ENCODE results near the gene CPPED1. TPM values are rescaled to one million over a fixed set of nuclear protein-coding genes. Genes with fewer than 3 reads are reported as not detected.

Gene CPPED1
- total and polyA plus RNA-seq, 2 donors from 2014 or later: 29.7 to 41.1 TPM

GRCh38 chr16:12791340-12791739 lies 12.3 kb downstream of the CPPED1 start:
- DNase-seq (no peak), FAIRE-seq (no peak)
- no peak for TF ChIP-seq CTCF (IDR thresholded peaks at IDR 0.05; ENCODE audit: borderline replicate concordance, extremely low read depth, insufficient read depth)
- Histone ChIP-seq H3K27me3 (ENCODE audit: control insufficient read depth, insufficient read depth, low read length) (no peaks in the 10 kb centered on the region), H3K36me3 (ENCODE audit: control insufficient read depth in 2 of 3, insufficient read depth in 3 of 3, low read length in 3 of 3) (no peaks in the 10 kb centered on the region), H3K9me3 (ENCODE audit: control insufficient read depth in 2 of 3, insufficient read depth in 1 of 3, low read length in 3 of 3) (peaks cover 0 to 5% (median 0%) of the 10 kb centered on the region in 3 donors), H3K9ac (ENCODE audit: low read length in 3 of 3) (no peak overlapping the region), H3K4me3 (ENCODE audit: low read length in 3 of 3) (no peak overlapping the region), H3K27ac (ENCODE audit: low read depth in 2 of 2, low read length in 2 of 2) (no peak overlapping the region), H3K4me1 (ENCODE audit: control insufficient read depth in 2 of 3, insufficient read depth in 2 of 3, low read depth in 1 of 3, low read length in 3 of 3) (no peaks in the 10 kb centered on the region)
- intact Hi-C loops (cut with DNase I): no loop called here

DNA sequence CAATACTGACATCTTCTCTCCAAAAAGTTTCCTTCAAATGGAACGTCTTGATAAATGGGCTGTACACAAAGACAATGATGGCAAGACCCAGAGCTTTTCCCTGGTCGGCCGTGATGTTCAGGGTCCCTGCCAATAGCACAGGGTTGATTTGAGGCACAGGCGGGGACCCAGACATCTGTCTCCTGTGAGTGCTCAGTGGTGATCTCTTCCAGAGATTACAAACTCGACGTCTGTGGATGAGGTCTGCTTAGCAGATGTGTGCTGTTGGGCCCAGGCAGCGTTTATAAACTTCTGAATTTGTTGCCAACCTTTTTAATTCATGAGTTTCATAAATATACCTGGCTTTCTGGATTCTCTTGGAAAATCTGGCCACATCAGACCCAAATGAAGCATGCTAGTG lies 14.9 kb downstream of the CPPED1 start:
- Histone ChIP-seq H3K9me3 (ENCODE audit: control insufficient read depth in 2 of 3, insufficient read depth in 1 of 3, low read length in 3 of 3) (peaks cover 0 to 10% (median 0%) of the 10 kb centered on the region in 3 donors), H3K27ac (ENCODE audit: low read depth in 2 of 2, low read length in 2 of 2) (no peak overlapping the region), H3K4me3 (ENCODE audit: low read length in 3 of 3) (no peak overlapping the region), H3K27me3 (ENCODE audit: control insufficient read depth, insufficient read depth, low read length) (no peaks in the 10 kb centered on the region), H3K9ac (ENCODE audit: low read length in 3 of 3) (no peak overlapping the region), H3K36me3 (ENCODE audit: control insufficient read depth in 2 of 3, insufficient read depth in 3 of 3, low read length in 3 of 3) (no peaks in the 10 kb centered on the region), H3K4me1 (ENCODE audit: control insufficient read depth in 2 of 3, insufficient read depth in 2 of 3, low read depth in 1 of 3, low read length in 3 of 3) (no peaks in the 10 kb centered on the region)
- no peak for TF ChIP-seq CTCF (IDR thresholded peaks at IDR 0.05; ENCODE audit: borderline replicate concordance, extremely low read depth, insufficient read depth)
- FAIRE-seq: no peak
- no peak for DNase-seq
- intact Hi-C loops (cut with DNase I): no loop called here

GRCh38 chr16:12786081-12786480 lies 17.6 kb downstream of the CPPED1 start:
- H3K4me3 ChIP-seq (ENCODE audit: low read length in 3 of 3): no peak overlapping the region
- TF ChIP-seq CTCF (IDR thresholded peaks at IDR 0.05; ENCODE audit: borderline replicate concordance, extremely low read depth, insufficient read depth): no peak
- FAIRE-seq: no peak
- H3K4me1 ChIP-seq (ENCODE audit: control insufficient read depth in 2 of 3, insufficient read depth in 2 of 3, low read depth in 1 of 3, low read length in 3 of 3): no peaks in the 10 kb centered on the region
- intact Hi-C loops (cut with DNase I): no loop called here
- no peak overlapping the region for H3K9ac ChIP-seq (ENCODE audit: low read length in 3 of 3)
- no peak for DNase-seq
- no peaks in the 10 kb centered on the region for H3K36me3 ChIP-seq (ENCODE audit: control insufficient read depth in 2 of 3, insufficient read depth in 3 of 3, low read length in 3 of 3)
- no peak overlapping the region for H3K27ac ChIP-seq (ENCODE audit: low read depth in 2 of 2, low read length in 2 of 2)
- peaks cover 0 to 10% (median 0%) of the 10 kb centered on the region in 3 donors for H3K9me3 ChIP-seq (ENCODE audit: control insufficient read depth in 2 of 3, insufficient read depth in 1 of 3, low read length in 3 of 3)
- no peaks in the 10 kb centered on the region for H3K27me3 ChIP-seq (ENCODE audit: control insufficient read depth, insufficient read depth, low read length)

DNA sequence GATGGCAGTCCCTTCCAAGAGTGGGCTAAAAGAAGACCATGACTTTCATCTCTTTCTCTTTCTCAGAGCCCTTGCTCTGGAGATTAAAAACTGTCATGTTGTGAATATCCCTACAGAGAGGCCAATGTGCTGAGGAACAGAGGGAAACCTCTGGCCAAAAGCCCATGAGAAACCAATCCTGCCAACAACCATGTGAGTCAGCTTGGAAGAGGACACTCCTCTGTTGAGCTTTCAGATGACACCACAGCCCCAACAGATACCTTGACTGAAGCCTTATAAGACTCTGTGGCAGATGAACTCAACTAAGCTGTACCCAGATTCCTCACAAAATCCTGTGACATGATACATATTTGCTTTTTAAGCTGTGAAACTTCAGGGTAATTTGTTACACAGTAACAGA lies 19.6 kb downstream of the CPPED1 start:
- DNase-seq (no peak), FAIRE-seq (no peak)
- H3K9me3 ChIP-seq (ENCODE audit: control insufficient read depth in 2 of 3, insufficient read depth in 1 of 3, low read length in 3 of 3): peaks cover 0 to 10% (median 0%) of the 10 kb centered on the region in 3 donors
- H3K4me3 ChIP-seq (ENCODE audit: low read length in 3 of 3): no peak overlapping the region
- intact Hi-C loops (cut with DNase I): no loop called here
- H3K27me3 ChIP-seq (ENCODE audit: control insufficient read depth, insufficient read depth, low read length): no peaks in the 10 kb centered on the region
- no peaks in the 10 kb centered on the region for H3K4me1 ChIP-seq (ENCODE audit: control insufficient read depth in 2 of 3, insufficient read depth in 2 of 3, low read depth in 1 of 3, low read length in 3 of 3)
- no peak overlapping the region for H3K27ac ChIP-seq (ENCODE audit: low read depth in 2 of 2, low read length in 2 of 2)
- H3K9ac ChIP-seq (ENCODE audit: low read length in 3 of 3): no peak overlapping the region
- peaks cover 0 to 10% (median 3%) of the 10 kb centered on the region in 3 donors for H3K36me3 ChIP-seq (ENCODE audit: control insufficient read depth in 2 of 3, insufficient read depth in 3 of 3, low read length in 3 of 3)
- TF ChIP-seq CTCF (IDR thresholded peaks at IDR 0.05; ENCODE audit: borderline replicate concordance, extremely low read depth, insufficient read depth): no peak

Data from kidney (tissue), 14 donors.